Breast epithelium (tissue), 4 donors: ENCODE results near the gene NCAPG2. TPM values are rescaled to one million over a fixed set of nuclear protein-coding genes. Genes with fewer than 3 reads are reported as not detected.

ENCODE experiments used
- DNase-seq, 2 donors: peaks; one replicate each; pipeline ENCODE4 v3.0.0-alpha.2; 2019; ENCODE audit warnings: low spot score in 2 of 2
- H3K27ac ChIP-seq, 2 donors: fragments of 200-600 bp; sonication (generic) in 1 of 2; one replicate each; pipeline ENCODE4 v1.5.1; 2016 to 2019; ENCODE audit warnings: mild to moderate bottlenecking in 1 of 2
- H3K27me3 ChIP-seq, 2 donors: fragments of 200-600 bp; sonication (generic) in 1 of 2; one replicate each; pipeline versions ENCODE4 v1.5.1 to v1.6.0; 2017 to 2019; ENCODE audit warnings: control low read depth in 1 of 2, mild to moderate bottlenecking in 1 of 2
- H3K36me3 ChIP-seq: fragments of 200-600 bp; one replicate; pipeline ENCODE4 v1.5.1; 2019
- H3K4me1 ChIP-seq, 2 donors: fragments of 200-600 bp; sonication (generic); one replicate each; pipeline ENCODE4 v1.5.1; 2016 to 2019; ENCODE audit warnings: control low read depth in 1 of 2
- H3K4me3 ChIP-seq, 3 donors: fragments of 200-600 bp; sonication (generic); 1 replicate in 2 of 3; 2 replicates in 1 of 3; pipeline ENCODE4 v1.5.1; 2016 to 2019; ENCODE audit warnings: mild to moderate bottlenecking in 3 of 3, moderate library complexity in 2 of 3
- H3K9me3 ChIP-seq, 2 donors: fragments of 200-600 bp; sonication (generic) in 1 of 2; one replicate each; pipeline ENCODE4 v1.5.1; 2016 to 2019; ENCODE audit warnings: control low read depth in 1 of 2
- CTCF ChIP-seq, 3 donors: fragments of 450-650 bp; IDR thresholded peaks; one replicate each; pipeline ENCODE4 v1.5.1; 2016 to 2017; ENCODE audit warnings: antibody characterized with exemption in 3 of 3, mild to moderate bottlenecking in 3 of 3, moderate library complexity in 3 of 3
- POLR2A ChIP-seq: fragments of 450-650 bp; IDR thresholded peaks from one replicate; pipeline ENCODE4 v1.6.1; 2016; ENCODE audit warnings: antibody characterized with exemption, mild to moderate bottlenecking, moderate library complexity
- POLR2AphosphoS5 ChIP-seq, 3 donors: sonication (generic); formaldehyde crosslinking; IDR thresholded peaks; one replicate each; pipeline ENCODE4 v1.6.1; 2017; ENCODE audit warnings: antibody characterized with exemption in 3 of 3
- intact Hi-C: fragments of 100-400 bp; cut with DNase I; formaldehyde crosslinking; loops from one replicate; pipeline ENCODE4 v1.15.1; 2023; ENCODE audit warnings: low total_unique reads
- total RNA-seq, 3 donors: library from RNA; depleted of rRNA; stranded (reverse); fragments of >200 nt; gene quantifications; one replicate each; pipeline ENCODE4 v1.1.0, GENCODE V29; 2016

The NCAPG2 gene
- total RNA-seq, 3 donors from 2014 or later, result 9.8 to 12.5 (median 10.4) TPM

- Histone ChIP-seq H3K4me3 (no peak overlapping the region), H3K27me3 (no peaks in the 10 kb centered on the region), H3K4me1 (no peaks in the 10 kb centered on the region), H3K36me3 (peaks cover 4% of the 10 kb centered on the region), H3K27ac (no peak overlapping the region), H3K9me3 (no peaks in the 10 kb centered on the region)
- no peak for DNase-seq
- TF ChIP-seq POLR2AphosphoS5 (IDR thresholded peaks at IDR 0.05) (no peak), CTCF (IDR thresholded peaks at IDR 0.05) (no peak), POLR2A (no peak)
- intact Hi-C loops, result no loop called here
Measured at GRCh38 chr7:158738841-158739240, 34.2 kb upstream of the NCAPG2 start.

GRCh38 chr7:158737064-158737695, 32.6 kb upstream of the NCAPG2 start:
- H3K9me3 ChIP-seq, result no peaks in the 10 kb centered on the region
- DNase-seq, result no peak
- TF ChIP-seq POLR2A, result no peak
- H3K4me3 ChIP-seq, result no peak overlapping the region
- intact Hi-C loops, result no loop called here
- H3K36me3 ChIP-seq, result no peaks in the 10 kb centered on the region
- H3K27ac ChIP-seq, result no peak overlapping the region
- H3K4me1 ChIP-seq, result no peaks in the 10 kb centered on the region
- no peaks in the 10 kb centered on the region for H3K27me3 ChIP-seq

- Histone ChIP-seq H3K9me3 (no peaks in the 10 kb centered on the region), H3K4me1 (no peaks in the 10 kb centered on the region), H3K27ac (no peak overlapping the region), H3K4me3 (no peak overlapping the region), H3K27me3 (no peaks in the 10 kb centered on the region), H3K36me3 (no peaks in the 10 kb centered on the region)
- intact Hi-C loops, result no loop called here
- DNase-seq, result no peak
- no peak for TF ChIP-seq POLR2A
- no peak for TF ChIP-seq CTCF (IDR thresholded peaks at IDR 0.05)
- no peak for TF ChIP-seq POLR2AphosphoS5 (IDR thresholded peaks at IDR 0.05)
Measured at GRCh38 chr7:158735935-158736334, 31.3 kb upstream of the NCAPG2 start.

- intact Hi-C loops, result no loop called here
- TF ChIP-seq POLR2A (no peak), CTCF (IDR thresholded peaks at IDR 0.05) (no peak), POLR2AphosphoS5 (IDR thresholded peaks at IDR 0.05) (no peak)
Measured at GRCh38 chr7:158734861-158735260, 30.3 kb upstream of the NCAPG2 start.

GRCh38 chr7:158733775-158734494, 29.3 kb upstream of the NCAPG2 start:
- H3K27ac ChIP-seq, result no peak overlapping the region
- intact Hi-C loops, result no loop called here
- H3K4me3 ChIP-seq, result no peak overlapping the region
- H3K27me3 ChIP-seq, result no peaks in the 10 kb centered on the region
- no peaks in the 10 kb centered on the region for H3K9me3 ChIP-seq
- DNase-seq, result no peak
- no peaks in the 10 kb centered on the region for H3K4me1 ChIP-seq
- H3K36me3 ChIP-seq, result no peaks in the 10 kb centered on the region
- no peak for TF ChIP-seq CTCF (IDR thresholded peaks at IDR 0.05)
- TF ChIP-seq POLR2A, result no peak
- no peak for TF ChIP-seq POLR2AphosphoS5 (IDR thresholded peaks at IDR 0.05)

More at GRCh38 chr7:158734861-158735260, 30.3 kb upstream of the NCAPG2 start:
- Histone ChIP-seq H3K9me3 (no peaks in the 10 kb centered on the region), H3K27me3 (no peaks in the 10 kb centered on the region), H3K4me1 (no peaks in the 10 kb centered on the region), H3K36me3 (no peaks in the 10 kb centered on the region), H3K27ac (no peak overlapping the region), H3K4me3 (no peak overlapping the region)
- DNase-seq, result no peak
